HL-60 (cell line): ENCODE measurements around the gene ADPGK.

Experiments
- DNase-seq, 2 experiments: peaks; one replicate each; pipeline ENCODE4 v3.0.0-alpha.2; 2010 to 2020; ENCODE audit warnings: low read depth in 1 of 2, low spot score in 1 of 2
- H3K27ac ChIP-seq: fragments of 250-450 bp; sonication (Bioruptor Pico); replicated peaks from 2 replicates; pipeline ENCODE4 v1.5.1; 2020; ENCODE audit warnings: mild to moderate bottlenecking, moderate library complexity
- H3K27me3 ChIP-seq: fragments of 250-450 bp; sonication (Bioruptor Pico); 2 replicates; pipeline ENCODE4 v1.5.1; 2021; ENCODE audit warnings: mild to moderate bottlenecking, moderate library complexity; ENCODE audit not compliant: insufficient read depth, poor library complexity, severe bottlenecking
- H3K4me3 ChIP-seq: replicated peaks from 2 replicates; pipeline ENCODE4 v1.5.1; 2011; ENCODE audit warnings: mild to moderate bottlenecking, control low read depth, low read length; ENCODE audit not compliant: insufficient read depth
- CTCF ChIP-seq: IDR thresholded peaks from one replicate; pipeline ENCODE4 v1.5.1; 2011; ENCODE audit warnings: low read length, control low read depth, inconsistent platforms; ENCODE audit not compliant: insufficient read depth
- GABPA ChIP-seq: IDR thresholded peaks from 2 replicates; pipeline ENCODE4 v1.6.1; 2012; ENCODE audit warnings: low read depth
- POLR2AphosphoS5 ChIP-seq: IDR thresholded peaks from 2 replicates; pipeline ENCODE4 v1.6.1; 2012; ENCODE audit warnings: low read depth
- REST ChIP-seq: IDR thresholded peaks from 2 replicates; pipeline ENCODE4 v1.6.1; 2012; ENCODE audit warnings: low read depth; ENCODE audit not compliant: insufficient replicate concordance
- SPI1 ChIP-seq: IDR thresholded peaks from 2 replicates; pipeline ENCODE4 v1.6.1; 2012; ENCODE audit warnings: low read depth, mild to moderate bottlenecking, borderline replicate concordance

Gene ADPGK

GRCh38 chr15:72825829-72826228, 42.3 kb upstream of the ADPGK start:
- Histone ChIP-seq H3K27ac (no peak overlapping the region), H3K4me3 (no peak overlapping the region), H3K27me3 (no peaks in the 10 kb centered on the region)
- no peak for DNase-seq
- TF ChIP-seq REST (no peak), GABPA (no peak), POLR2AphosphoS5 (no peak), SPI1 (no peak), CTCF (no peak)

GRCh38 chr15:72824781-72825180, 41.2 kb upstream of the ADPGK start:
- no peak overlapping the region for H3K27ac ChIP-seq
- DNase-seq = no peak
- H3K4me3 ChIP-seq = no peak overlapping the region
- H3K27me3 ChIP-seq = no peaks in the 10 kb centered on the region
- no peak for TF ChIP-seq CTCF
- no peak for TF ChIP-seq REST
- TF ChIP-seq SPI1 = no peak
- TF ChIP-seq GABPA = no peak
- no peak for TF ChIP-seq POLR2AphosphoS5

GRCh38 chr15:72824112-72824511, 40.6 kb upstream of the ADPGK start:
- H3K4me3 ChIP-seq = no peak overlapping the region
- DNase-seq = no peak
- H3K27me3 ChIP-seq = no peaks in the 10 kb centered on the region
- TF ChIP-seq POLR2AphosphoS5 (no peak), CTCF (no peak), GABPA (no peak), REST (no peak), SPI1 (no peak)
- H3K27ac ChIP-seq = no peak overlapping the region
